DND-41 (cell line): ENCODE measurements around the gene AGFG2.

Experiments
- CTCF ChIP-seq: IDR thresholded peaks from 2 replicates; pipeline ENCODE4 v1.5.1; 2012; ENCODE audit warnings: borderline replicate concordance, low read length, moderate library complexity, mild to moderate bottlenecking; ENCODE audit not compliant: poor library complexity, severe bottlenecking; ENCODE audit errors: extremely low read depth
- EZH2 ChIP-seq: IDR thresholded peaks from 3 replicates; pipeline ENCODE4 v1.6.1; 2012; ENCODE audit warnings: borderline replicate concordance, low read depth, mild to moderate bottlenecking, moderate library complexity, low read length, inconsistent platforms; ENCODE audit not compliant: severe bottlenecking

- TF ChIP-seq CTCF (no peak), EZH2 (no peak)
These were observed 6.5 kb downstream of the AGFG2 start for GRCh38 chr7:100545360-100546128.
